Raji (cell line): ENCODE data around the gene CAMK1D.

Source experiments
- POLR2A ChIP-seq: IDR thresholded peaks from 2 replicates; pipeline ENCODE4 v1.6.1; 2011; ENCODE audit warnings: low read depth, low read length, control low read depth; ENCODE audit not compliant: insufficient read depth

CAMK1D gene

DNA sequence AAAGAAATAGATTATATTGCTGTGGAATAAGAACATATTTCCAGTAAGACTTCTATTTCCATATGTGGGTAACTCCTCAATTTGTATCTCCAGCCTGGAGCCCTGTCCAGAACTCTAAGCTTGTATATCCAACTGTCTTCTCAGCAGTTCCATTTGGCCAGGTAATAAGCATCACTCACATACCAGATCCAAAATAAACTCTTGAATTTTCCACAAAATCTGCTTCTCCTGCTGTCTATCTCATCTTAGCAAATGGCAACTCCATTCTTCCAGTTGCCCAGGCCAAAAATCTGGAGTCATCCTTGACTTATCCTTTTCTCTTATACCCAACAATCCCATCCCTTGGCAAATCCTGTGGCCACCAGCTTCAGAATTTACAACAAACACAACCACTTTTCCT lies 325.8 kb downstream of the CAMK1D start:
- no peak for TF ChIP-seq POLR2A

DNA sequence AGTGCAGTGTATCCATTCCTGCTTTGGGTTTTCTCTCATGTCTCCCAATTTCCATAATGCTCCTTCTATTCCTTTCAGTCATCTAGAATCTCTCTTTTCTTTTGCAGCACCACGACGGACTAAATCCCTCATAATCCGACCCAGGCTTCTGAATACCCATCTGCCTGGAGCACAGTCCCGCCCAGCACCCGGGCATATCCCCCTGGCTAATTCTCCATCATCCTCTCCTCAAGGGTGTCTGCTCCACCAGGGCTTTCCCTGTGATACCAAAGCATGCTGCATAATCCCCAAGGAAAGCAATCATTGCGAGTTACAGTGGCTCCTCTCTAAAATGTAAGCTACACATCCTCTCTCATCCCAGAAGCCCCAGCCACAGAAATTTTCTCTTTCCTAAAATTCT lies 330.3 kb downstream of the CAMK1D start:
- no peak for TF ChIP-seq POLR2A

DNA sequence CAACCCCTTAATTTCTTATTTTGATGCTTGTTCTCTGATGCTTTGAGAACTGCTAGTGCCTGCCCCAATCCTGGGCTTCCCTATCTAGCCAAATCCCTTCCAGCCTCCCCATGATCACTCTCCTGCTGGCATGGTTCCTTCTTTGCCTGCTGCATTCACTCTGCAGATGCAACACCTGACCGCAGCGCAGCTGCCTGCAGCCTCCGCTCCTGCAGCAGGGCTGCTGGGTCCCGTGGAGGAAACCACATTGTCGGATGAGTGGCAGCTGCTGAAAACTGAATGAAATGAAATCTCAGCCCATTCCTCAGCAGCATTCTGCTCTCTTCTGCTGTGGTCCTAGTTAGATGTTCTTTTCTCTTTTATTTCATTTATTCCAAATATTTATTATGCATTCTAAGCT lies 331.9 kb downstream of the CAMK1D start:
- no peak for TF ChIP-seq POLR2A

DNA sequence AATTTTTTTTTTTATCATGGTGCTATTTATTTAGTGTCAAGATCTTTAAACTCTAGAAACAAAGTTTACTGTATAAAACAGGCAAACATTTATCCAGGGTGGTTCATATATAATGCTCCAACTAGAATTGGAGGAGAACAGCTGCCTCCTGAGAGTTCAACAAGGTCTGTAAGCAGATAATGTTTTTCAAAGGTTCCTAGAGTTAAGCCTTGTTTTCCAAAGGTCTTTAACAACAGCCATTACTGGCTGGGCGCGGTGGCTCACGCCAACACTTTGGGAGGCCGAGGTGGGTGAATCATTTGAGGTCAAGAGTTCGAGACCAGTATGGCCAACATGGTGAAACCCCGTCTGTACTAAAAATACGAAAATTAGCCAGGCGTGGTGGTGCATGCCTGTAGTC lies 335.4 kb downstream of the CAMK1D start:
- no peak for TF ChIP-seq POLR2A

DNA sequence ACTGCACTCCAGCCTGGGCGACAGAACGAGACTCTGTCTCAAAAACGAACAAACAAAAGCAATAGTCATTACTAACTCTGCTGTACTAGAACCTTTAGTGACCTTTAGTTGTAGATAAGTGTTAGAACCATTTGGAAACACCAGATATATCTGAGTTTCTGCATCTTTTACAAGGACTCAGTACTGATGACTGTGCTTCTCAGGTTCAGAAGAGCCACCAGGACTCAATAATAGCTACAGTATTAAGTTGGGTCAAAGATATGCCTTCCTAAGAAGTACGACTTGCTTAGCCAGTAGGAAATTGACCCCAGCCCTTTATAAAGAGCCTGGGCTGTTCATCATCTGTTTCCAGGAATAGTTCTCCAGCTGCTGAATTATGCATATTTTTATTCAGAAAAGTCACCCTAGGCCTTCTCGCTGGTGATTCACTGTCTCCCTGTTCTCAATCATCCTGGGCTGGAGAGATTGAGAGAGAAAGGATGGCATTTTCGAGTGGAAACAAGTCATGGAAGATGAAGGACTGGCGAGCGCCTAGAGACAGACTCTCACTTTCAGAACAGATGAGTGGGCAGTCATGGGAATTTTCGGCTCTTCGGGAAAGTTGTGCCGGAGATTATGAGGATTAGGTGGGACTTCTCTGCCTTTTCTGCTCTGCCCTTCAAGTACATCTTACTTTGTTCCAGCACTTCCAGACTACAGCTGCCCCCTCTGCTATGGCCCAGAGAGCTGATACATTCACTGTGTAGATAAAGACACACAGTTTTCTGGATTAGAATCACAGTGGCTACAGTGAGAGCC lies 336.1 kb downstream of the CAMK1D start:
- no peak for TF ChIP-seq POLR2A

DNA sequence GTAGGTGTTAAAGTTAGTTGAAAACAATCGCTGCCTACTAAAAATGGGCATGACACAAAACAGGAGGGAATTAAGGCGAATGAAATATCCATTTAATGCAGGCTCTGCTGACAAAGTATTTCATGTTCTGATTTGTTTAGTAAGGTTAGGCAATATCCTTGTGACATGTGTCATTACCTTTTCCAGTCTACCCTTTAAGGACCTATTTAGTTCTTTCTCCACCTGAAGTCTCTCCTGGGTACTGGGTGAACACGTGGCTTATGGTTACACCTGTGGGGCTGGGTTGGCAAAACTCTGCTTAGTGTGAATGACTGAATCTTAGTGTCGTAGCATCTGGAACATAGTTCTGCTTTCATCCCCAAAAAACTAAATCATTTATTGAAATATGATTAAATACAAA lies 338.6 kb downstream of the CAMK1D start:
- TF ChIP-seq POLR2A: no peak

DNA sequence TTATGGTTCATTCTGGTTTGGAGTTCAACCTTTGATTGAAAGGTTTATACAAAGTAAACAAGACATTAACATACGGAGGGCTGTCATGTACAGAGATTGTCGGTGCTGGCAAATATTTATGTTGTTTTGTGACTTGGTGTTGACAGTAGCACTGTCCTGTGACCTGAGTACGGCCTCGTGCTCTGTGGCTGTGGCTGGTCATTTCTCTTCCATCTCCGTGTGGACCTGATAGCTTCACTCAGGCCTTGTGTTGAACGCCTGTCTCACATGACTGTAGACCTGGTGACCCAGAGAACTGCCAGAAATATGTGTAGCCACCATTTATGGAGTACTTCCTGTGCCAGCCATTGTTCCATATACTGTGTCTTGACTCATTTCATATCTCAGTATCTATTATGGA lies 340.5 kb downstream of the CAMK1D start:
- no peak for TF ChIP-seq POLR2A

DNA sequence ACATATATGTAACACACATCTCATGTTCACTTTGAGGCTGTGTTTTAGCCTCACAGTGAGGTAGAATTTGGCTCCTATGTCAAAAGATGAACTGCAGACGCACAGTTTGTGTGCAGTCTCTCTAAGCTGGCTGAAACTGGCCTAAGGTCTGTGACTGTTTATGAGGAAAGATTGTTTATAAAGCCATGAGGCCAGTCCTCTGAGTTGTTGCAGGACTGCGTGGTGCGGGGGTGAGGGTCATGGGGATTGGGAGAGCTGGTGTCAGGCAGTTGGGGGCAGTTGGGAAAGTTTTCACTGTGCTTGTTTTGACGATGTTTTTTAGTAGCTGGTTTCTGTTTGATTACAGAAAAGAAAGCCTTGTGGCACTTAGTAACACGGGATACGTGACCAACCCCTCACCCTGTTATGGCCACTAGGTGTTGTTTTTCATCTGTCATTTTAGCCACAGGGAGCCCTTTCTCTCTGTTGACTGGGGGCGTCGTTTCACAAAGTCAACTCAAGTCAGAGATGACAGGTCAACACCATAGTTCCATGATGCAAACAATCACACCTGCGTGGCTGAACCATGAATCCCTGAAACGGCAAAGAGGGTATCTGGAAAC lies 341.3 kb downstream of the CAMK1D start:
- no peak for TF ChIP-seq POLR2A

DNA sequence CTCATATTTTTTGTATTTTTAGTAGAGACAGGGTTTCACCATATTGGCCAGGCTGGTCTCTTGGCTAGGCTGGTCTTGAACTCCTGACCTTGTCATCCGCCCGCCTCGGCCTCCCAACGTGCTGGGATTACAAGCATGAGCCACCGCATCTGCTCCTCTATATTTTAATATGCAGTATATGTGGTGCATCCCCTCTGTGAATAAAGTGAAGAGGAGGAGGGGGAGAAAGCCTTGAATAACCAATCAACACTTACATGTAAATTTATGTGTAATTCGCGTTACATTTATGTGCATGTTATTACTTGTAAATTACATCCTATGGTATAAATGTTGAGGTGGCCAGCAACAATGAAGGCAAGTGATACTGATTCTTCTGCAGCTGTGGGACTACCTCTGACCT lies 342.2 kb downstream of the CAMK1D start:
- no peak for TF ChIP-seq POLR2A

DNA sequence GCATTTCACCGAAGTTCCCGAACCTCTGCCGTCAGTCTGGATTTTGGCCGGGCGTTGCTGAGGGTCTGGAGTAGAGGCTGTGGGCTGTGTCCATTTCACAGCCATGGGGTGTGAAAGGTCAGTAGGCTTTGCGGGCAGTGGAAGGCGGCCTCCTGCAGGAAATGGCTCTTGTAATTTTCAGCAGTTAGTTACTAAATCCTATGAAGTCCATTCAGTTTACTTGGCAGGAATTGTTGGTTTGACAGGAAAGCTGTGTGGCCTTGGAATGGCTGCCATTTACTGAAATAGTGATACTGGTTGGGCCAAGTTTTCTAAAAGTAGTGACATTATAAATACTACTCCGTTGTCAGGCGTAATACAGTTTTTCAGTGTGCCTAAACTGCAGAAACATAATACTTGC lies 348.4 kb downstream of the CAMK1D start:
- no peak for TF ChIP-seq POLR2A

DNA sequence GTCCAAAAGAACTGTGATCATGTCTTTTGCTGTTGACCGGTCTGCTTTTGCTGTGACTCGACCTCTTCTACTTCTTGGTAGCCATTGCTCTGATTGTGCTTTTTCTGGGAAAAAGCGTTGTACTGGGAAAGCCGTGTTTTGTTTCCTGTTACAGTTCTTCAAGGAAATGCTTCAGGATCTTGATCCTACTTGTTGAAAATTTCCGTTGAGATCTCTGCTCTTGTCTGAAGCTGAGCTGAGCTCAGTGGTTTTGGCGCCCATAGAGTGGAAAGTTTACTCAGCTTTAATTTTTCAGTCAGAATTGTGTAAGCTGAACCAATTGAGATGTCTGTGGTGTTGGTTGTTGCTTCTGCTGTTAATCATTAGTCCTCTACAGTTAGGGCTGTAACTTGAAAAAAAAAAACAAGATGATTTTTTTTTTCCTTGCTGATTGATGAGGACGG lies 349.9 kb downstream of the CAMK1D start:
- TF ChIP-seq POLR2A: no peak

DNA sequence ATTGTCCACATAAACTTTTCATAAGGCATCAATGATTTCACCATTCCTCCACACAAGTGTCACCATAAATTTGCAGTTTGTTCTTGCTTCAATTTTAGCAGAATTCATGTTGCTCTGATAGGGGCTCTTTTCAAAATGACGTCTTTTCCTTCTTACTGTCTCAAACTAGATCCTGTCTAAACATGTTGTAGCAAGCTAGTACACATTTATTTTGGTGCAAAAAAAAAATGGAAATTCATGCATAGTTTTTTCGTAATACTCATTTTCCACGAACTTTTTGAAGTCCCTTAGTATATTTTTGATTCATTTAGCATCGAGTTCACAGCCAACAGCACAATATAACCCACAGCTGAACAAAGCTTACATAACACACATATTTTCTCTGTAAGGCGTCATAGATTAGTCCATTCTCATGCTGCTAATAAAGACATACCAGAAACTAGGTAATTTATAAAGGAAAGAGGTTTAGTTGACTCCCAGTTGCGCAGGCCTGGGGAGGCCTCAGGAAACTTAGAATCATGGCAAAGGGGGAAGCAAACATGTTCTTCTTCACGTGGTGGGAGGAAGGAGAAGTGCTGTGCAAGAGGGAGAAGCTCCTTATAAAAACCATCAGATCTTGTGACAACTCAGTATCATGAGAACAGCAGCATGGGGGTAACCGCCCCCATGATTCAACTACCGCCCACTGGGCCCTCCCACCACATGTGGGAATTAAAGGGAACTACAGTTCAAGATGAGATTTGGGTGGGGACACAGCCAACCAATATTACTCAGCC lies 350.6 kb downstream of the CAMK1D start:
- TF ChIP-seq POLR2A: no peak

DNA sequence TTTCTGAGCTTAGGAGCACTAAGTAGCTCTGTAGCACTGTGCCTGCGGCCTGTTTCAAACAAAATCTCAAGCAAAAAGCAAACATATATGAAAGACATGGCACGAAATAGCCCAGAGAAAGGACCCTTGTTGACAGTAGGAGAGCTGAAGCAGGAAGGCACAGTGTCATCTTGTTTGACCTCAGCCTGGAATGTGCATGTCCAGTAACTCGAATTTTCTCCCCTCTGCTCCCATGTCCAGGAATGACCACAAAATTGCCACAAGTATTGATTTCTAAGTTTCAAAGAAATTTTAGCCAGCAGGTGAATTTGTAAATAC lies 351.2 kb downstream of the CAMK1D start:
- TF ChIP-seq POLR2A: no peak

DNA sequence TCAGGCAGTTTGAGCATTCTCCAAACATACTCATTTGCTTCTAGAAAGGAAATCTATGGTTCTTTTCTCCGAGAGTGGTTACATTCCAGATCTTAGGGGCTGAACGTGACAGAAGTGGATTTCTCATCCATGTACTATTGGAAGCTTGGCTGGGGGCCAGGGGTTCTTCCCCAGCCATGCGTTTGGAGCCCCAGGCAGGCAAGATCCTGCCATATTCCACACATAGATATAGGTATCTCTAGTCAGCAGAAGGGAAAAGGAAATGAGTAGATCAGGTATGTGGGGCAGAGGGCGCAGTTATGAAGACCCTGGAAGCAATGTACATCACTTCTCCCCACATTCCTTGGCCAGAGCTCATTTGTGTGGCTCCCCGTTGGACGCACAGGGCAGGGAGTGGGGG lies 352.3 kb downstream of the CAMK1D start:
- TF ChIP-seq POLR2A: no peak

DNA sequence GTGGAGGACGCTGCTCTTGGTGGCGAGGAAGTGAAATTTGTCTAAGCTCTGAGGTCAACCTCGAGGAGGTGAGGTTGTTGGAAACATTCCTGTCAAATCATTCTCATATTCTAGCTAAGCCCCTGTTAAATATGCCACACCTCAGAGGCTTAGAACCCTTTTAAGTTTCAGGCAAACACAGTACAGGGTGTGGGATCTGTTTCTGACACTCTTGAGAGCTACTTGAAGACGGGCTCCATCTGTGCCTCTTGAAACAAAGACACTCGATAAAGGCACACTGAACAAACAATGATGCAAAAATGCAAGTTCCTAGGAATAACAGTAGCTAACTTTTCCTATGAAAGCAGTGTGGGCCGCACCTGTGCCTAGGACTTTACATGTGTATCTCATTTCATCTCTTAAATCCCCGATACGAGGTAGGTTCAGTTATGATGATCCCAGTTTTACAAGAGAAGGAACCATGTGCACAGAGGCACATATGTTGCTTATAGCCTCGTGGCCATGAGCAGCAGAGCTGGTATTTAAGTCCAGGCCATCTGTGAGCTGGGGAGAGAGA lies 352.9 kb downstream of the CAMK1D start:
- no peak for TF ChIP-seq POLR2A

DNA sequence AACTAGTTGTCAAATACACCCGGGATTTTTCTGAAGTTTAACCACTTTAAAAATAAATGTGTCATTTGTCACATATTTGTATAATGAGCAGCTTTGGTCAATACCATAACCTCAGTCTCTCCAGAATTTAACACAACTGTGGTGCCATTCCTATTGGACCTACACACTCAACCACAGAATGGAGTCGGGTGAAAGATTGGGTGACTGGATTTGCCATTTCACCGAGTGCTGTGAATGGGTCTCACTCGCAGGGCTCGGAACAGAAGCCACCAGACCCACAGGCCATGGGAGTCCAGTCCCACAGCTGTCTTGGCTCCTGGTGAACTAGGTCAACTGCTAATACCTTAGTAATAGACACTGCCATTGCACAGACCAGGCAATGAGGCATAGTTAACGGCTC lies 353.8 kb downstream of the CAMK1D start:
- TF ChIP-seq POLR2A: no peak
